Measurements from ENCODE around the gene WDR70. TPM values are rescaled to one million over a fixed set of nuclear protein-coding genes. Genes with fewer than 3 reads are reported as not detected.
"Not testable (repeated sequence)": the region's sequence is repeated elsewhere in the genome, so short reads cannot be mapped to it uniquely, and the experiment has no call there.

The WDR70 gene
- total RNA-seq, 1 donor from 2014 or later, result 53.4 TPM

DNA sequence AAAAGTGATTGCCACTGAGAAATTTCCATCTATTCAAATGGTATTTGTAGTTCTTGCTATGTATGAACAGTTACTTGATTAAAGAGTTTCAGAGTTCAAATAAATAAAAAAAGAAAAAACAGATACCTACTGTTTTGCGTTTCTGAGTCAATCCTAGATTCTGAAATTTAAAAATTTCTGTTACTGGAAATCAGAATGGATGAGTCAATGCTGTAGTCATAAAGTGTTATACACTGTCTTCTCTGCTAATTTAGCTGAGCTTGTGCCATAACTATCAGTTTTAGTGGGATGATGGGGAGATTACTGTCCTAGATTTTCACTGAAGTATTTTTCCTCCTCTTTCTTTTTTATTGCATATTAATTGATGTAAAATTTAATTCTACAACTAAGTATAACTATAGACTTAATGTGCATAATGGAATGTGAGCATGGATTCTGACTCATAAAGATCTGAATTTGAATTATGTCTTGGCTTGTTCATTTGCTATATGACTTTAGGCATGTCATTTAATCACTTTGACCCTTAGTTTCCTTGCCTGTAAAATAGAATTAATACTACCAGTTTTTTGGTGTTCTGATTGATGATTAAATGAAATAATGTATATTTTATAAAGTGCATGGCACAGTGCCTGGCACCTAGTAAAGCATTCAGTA, 75.4 kb downstream of the WDR70 start:
- DNase-seq (ENCODE audit: low spot score), result not testable (repeated sequence)

DNA sequence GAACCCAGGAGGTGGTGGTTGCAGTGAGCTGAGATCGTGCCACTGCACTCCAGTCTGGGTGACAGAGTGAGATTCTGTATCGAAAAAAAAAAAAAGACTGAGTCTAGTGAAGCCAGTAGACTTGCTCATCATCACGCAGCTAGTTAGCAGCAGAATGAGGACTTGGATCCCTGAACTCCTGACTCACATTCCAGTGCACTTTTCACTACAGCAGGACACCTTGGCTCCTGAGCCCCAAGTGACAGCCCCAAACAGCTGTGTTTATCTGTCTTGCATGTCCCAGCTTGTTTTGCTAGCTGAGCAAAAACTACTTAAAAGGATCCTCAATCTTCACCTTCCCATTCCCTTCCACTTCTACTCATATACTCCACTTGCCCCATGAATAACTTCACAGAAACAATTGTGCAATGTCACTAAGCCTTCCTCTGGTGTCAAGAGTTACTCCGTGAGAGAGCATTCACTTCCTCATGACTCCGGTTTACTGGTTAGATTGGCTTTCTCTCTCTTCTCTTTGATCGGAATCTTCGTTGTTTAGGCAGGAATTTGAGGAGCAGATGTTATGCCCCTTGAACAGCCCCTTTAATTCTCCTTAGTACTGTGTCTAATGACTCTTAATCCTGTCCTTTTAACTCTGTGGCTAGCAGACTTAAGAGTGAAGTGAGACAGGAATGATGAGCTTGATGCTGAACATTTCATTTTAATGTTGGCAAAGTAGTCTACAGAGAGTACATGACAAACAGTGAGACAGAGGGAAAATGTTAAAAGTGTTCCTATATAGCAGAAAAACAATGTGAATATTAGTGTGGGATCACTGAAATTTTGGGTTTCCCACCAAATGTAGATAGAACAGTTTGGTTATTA, 84.3 kb downstream of the WDR70 start:
- DNase-seq (ENCODE audit: low spot score), result not testable (repeated sequence)

DNA sequence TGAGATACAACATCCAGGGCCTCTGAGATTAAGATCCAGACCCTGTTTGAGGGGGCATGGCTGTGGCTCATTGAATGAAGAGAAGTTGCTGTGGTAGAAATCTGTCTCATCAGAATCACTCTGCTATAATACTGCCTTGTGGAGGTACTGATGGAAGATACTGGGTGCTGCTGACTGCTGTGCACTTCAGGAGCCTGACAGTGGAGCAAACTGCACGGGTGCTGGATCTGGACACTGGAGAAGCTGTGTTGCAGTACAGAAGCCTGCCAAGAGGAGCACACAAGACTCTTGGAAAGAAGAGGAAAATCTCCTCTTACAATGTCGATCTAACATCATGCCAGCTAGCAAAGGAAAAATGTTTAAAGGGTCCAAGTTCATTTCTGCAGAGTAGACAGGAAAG, 85.5 kb downstream of the WDR70 start:
- DNase-seq (ENCODE audit: low spot score), result not testable (repeated sequence)

GRCh38 chr5:37469383-37469782, 90.3 kb downstream of the WDR70 start:
- not testable (repeated sequence) for DNase-seq (ENCODE audit: low spot score)

DNA sequence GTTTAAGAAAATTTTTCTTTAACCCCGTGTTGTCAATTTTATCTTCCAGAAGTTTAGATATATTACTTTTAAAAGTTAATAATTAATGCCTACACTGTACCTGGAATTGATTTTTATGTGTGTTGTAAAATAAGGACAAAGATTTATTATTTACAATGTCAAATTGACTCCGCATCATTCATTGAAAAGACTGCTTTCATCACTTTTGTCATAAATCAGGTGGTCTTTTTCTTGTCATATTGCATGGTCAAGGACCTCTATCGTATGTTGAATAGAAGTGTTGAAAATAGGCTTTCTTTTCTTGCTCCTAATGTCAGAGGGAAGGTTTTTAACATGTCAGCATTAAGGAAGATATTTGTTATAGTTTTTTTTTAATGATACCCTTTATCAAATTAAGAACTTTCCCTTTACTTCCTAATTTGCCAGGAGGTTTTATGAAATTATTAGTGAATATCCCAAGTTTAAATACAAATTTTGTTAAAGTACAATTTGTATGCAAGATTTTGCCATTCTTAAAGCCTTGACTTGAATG, 92.6 kb downstream of the WDR70 start:
- DNase-seq (ENCODE audit: low spot score), result no peak

- DNase-seq (ENCODE audit: low spot score), result no peak
Measured at GRCh38 chr5:37477426-37477825, 98.3 kb downstream of the WDR70 start.

DNA sequence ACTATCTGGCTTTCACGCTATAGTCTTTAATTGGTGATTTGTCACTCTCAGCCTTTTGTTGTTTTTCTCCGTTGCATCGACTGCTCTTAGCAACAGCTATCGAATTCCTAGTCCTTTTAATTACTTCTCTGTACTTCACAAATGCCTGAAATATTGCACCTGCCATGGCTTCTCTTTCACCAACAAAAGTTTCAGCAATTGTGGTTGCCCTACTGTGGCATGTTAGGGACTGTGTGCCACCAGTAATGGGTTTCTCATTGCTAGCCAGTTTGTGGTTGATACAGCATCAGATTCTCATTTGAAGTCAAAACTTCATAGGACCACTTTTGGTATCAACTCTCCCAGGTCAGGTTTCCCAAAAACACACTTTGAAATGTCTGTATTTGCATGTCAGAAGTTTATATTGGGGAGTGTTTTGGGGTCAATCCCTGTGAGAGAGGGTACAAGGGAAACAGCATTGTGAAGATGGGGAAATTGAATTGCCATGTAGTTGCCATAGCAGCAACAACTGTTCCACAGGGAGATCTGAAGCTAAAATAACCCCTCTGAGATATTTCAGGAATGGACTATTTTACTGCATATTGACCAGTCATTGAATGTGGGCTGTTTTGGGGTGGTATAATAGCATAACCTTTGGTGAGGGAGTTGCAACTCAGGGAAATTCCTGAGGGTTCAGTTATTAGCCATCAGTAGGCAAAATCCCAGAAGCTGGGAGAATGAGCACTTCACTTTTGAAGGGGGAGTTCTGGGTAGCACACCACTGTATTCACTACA, 99.2 kb downstream of the WDR70 start:
- no peak for DNase-seq (ENCODE audit: low spot score)

- not testable (repeated sequence) for DNase-seq (ENCODE audit: low spot score)
Measured at GRCh38 chr5:37481395-37481794, 102.3 kb downstream of the WDR70 start.

GRCh38 chr5:37490120-37490810, 111.1 kb downstream of the WDR70 start:
- DNase-seq (ENCODE audit: low spot score), result no peak

DNA sequence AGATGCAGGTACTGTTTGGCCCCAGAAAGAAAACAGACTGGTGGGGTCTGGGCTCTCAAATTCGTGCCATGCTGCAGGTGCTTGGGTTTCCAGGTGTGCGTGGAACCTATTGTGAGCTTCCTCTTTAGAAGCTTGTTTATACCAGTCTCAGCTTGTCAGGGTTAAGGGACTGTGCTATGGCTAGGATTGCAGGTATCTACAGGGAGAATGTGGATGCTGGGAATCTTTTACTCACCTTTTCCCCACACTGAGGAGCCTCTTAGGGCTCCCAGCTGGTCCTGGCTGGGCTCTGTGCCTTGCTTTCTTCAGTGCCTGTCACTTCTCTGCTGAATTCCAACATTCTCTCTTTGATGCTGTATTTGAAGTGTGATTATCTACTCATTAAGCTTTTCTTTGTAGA, 111.8 kb downstream of the WDR70 start:
- no peak for DNase-seq (ENCODE audit: low spot score)

- DNase-seq (ENCODE audit: low spot score), result no peak
Measured at GRCh38 chr5:37492778-37493555, 113.8 kb downstream of the WDR70 start.

GRCh38 chr5:37494756-37495155, 115.6 kb downstream of the WDR70 start:
- DNase-seq (ENCODE audit: low spot score), result no peak

GRCh38 chr5:37495210-37495609, 116.1 kb downstream of the WDR70 start:
- no peak for DNase-seq (ENCODE audit: low spot score)

- no peak for DNase-seq (ENCODE audit: low spot score)
Measured at GRCh38 chr5:37495668-37496347, 116.7 kb downstream of the WDR70 start.

DNA sequence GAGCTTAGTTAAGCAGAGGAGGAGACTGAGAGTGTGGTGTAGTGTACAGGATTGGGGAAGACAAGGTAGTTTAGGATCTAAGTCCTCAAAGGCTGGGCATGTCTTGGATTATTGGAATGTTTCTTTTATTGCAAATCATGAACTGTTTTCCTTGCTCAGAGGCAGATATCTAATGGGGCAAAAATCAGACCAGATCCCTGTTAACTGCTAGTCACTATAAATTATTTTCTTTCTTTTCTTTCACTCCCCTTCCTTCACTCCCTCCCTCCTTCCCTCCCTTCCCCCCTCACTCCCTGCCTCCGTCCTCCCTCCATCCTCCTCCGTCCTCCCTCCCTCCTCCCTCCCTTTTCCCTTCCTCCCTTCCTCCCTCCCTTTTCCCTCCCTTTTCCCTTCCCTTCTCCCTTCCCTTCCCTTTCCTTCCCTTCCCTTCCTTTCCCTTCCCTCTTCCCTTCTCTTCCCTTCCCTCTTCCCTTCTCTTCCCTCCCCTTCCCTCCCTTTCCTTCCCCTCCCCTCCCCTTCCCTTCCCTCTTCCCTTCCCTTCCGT, 117.9 kb downstream of the WDR70 start:
- no peak for DNase-seq (ENCODE audit: low spot score)

DNA sequence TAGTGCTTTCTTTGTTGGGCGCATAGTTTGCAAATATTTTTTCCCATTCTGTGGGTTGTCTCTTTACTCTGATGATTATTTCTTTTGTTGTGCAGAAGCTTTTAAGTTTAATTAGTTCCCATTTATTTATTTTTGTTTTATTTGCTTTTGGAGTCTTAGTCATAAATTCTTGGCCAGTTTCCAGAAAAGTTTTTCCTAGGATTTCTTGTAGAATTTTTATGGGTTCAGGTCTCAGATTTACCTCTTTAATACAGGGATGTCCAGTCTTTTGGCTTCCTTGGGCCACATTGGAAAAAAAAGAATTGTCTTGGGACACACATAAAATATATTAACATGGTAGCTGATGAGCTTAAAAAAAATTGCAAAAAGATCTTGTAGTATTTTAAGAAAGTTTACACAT, 122.0 kb downstream of the WDR70 start:
- no peak for DNase-seq (ENCODE audit: low spot score)

GRCh38 chr5:37506241-37506640, 127.1 kb downstream of the WDR70 start:
- no peak for DNase-seq (ENCODE audit: low spot score)

DNA sequence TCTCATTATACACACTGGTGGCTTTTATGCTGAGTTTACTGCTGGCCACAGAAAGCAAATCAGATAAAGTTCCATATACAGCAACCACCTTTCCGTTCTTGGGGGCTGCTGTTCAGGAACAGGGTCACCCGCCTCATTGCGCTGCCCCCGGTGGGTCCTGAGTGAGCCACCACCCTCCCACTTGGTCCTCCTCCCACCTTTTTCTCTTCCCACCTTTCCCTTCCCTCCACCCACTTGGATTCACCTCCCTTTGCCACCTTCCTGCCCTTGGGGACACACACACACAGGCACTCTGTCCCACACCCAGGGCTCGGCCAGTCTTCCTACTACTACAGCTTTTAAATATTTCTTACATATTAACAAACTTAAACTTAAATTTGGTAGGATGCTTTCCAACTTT, 127.6 kb downstream of the WDR70 start:
- no peak for DNase-seq (ENCODE audit: low spot score)

DNA sequence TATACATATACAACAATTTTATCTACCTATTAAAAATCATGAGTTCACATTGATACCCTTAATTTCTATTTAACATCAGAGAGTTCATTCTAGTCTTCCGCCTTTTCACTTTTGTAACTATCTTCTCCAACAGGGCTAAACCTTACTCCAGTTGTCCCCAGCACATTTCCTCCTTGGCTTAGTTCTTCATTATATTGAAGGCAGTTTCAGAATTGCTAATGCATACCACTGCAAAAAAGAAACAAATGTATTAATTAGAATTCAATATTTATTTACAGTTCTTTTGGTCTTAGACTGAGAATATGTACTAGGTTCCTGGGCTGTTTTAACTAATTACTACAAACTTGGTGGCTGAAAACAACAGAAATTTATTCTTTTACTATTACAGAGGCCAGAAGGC, 132.5 kb downstream of the WDR70 start:
- DNase-seq (ENCODE audit: low spot score), result no peak

GRCh38 chr5:37514946-37515345, 135.8 kb downstream of the WDR70 start:
- no peak for DNase-seq (ENCODE audit: low spot score)
